ENCODE data around the gene BHLHA15.
A peak's percentile ranks its signal among the peaks of the same experiment; 100 is the strongest.

Gene BHLHA15

DNA sequence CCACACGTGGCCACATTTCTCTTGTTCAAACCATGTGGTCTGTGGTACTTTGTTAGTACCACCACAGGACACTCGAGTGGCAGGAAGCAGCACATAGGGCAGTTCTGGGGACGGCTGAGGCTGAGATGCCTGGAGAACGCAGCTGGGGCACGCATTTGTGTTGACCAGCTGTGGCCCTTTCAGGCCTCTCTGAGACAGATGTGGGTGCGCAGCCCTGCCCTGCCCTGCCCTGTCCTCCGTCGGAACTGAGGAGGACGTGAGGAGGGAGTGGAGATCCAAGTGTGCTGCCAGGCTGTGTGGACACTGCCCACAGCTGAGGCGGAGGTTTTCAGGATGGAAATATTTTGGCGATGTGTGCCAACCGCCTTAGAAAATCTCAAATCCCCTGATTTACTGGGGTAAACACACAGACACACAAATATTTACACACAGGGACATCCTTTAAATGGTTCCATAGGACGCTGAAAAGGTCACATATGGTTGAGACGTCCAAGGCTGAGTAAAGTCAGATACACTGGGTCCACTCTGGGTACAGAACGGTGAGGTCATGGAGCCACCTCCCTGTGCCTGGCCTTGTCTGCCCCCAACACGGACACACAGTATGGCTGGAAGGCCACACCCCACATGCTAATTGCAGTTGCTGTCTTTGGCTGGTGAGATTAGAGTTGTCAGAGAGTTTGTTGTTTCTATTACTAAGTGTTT is 14.8 kb downstream of the BHLHA15 start:
- DNase-seq (ENCODE audit: low spot score): no peak

DNA sequence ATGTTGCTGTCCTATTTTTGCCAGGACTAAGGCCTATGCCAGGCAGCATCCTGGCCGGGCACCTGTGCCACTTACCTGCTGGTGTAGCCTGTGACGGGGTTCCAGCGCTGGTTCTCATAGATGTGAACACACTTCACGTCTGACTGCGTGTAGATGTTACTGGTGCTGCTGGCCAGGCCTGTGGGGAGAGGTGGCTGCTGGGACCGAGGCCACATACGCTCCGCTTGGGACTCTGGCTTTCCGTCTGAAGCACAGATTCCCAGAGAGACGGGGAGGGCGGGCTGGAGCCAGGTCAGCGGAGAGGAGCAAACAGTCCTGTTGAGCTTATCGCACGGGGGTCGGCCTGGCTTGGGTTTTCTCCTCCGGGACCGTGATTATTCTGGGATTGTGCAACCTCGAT is 16.7 kb downstream of the BHLHA15 start:
- DNase-seq (ENCODE audit: low spot score): no peak

DNA sequence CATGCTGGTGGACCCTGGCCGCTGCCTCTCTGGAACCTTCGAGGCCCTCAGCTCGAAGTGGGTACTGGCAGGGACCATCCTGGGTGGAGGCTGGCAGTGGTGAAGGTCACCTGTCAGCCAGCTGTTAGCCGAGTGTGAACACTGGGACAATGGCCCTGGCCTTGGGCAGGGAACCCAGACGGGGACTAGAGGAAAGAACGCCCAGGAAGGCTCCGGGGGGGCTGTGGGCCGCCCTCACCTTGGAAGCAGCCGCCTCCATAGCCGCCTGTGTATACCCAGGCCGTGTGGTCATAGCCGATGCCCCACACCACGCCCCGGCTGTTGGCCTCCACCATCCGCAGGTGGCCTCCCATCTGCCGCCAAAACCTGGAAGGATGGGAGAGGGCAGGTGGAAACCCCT is 17.6 kb downstream of the BHLHA15 start:
- no peak for DNase-seq (ENCODE audit: low spot score)

DNA sequence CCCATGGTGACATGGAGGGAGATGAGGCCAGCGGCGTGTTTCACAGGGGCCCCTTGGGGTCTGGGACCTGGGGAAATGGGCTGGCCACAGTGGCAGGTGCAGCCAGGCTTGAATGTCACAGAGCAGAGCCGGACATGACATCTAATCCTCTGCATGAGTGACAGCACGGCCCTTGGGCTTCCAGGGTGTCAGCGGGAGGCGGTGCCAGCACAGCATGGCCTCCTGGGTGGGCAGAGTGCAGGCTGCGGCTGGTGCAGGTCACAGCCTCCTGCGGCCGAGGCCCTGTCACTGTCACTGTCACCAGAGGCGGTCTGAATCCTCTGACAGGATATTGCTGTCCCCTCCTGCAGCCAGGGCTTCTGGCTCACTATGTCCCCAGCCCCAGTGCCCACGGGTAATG is 18.2 kb downstream of the BHLHA15 start:
- DNase-seq (ENCODE audit: low spot score): no peak

DNA sequence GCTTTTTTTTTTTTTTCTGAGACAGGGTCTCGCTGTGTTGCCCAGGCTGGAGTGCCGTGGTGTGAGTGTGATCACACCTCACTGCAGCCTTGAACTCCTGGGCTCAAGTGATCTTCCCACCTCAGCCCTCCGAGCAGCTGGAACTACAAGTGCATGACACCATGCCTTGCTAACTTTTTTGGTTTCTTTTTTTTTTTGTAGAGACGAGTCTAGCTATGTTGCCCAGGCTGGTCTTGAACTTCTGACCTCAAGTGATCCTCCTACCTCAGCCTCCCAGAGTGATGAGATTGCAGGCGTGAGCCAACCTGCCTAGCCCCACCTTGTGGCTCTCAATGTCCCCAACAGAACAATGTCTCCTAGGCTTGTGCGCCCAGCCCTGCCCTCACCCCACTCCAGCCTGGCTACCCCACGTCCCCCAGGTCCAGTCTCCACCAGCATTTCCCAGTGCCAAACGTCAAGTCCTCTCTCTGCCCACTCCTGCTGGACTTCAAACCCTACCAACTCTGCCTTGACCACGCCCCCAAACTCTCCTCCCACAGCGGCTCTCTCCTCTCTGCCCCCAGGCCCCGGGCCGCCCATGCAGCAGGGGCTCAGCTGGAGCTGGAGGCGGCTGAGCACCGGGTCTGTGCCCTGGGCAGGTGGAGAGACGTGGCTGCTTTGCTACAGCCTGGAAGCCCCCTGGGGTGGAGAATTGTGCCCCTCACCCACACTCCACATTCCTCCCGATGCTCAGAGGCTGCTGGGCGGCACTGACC is 18.9 kb downstream of the BHLHA15 start:
- DNase-seq (ENCODE audit: low spot score): no peak

DNA sequence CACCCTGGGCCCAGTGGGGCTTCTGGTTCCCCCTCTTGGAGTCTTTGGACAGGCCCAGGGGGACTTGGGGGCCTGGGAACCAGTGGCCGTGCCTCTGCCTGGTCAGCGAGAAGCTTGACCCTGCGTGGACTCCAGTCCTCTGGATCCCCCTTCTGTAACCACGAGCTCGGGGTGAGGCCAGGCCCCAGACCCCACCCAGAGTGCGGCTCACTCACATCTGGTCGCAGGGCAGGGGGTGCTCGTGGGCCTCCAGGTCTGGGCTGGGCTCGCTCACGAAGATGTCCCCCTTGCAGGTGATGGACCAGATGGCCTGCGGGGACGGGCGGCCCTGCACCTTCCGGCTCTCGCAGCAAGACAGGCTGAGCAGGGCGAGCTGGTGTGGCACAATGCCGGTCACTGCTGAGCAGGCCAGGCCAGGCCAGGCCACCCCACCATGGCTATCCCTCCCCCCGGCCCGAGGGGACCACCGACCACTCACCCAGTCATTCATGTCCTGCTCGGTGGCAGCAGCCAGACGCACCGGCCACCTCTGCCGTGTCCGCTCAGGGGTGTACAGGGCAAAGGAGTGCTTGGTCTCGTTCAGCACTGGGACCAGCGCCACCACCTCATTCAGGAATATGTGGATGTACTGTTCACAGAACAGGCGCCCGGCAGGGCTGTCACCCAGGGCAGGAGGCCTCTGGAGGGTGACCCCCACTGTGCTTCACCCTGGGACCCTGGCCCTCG is 19.7 kb downstream of the BHLHA15 start:
- no peak for DNase-seq (ENCODE audit: low spot score)

DNA sequence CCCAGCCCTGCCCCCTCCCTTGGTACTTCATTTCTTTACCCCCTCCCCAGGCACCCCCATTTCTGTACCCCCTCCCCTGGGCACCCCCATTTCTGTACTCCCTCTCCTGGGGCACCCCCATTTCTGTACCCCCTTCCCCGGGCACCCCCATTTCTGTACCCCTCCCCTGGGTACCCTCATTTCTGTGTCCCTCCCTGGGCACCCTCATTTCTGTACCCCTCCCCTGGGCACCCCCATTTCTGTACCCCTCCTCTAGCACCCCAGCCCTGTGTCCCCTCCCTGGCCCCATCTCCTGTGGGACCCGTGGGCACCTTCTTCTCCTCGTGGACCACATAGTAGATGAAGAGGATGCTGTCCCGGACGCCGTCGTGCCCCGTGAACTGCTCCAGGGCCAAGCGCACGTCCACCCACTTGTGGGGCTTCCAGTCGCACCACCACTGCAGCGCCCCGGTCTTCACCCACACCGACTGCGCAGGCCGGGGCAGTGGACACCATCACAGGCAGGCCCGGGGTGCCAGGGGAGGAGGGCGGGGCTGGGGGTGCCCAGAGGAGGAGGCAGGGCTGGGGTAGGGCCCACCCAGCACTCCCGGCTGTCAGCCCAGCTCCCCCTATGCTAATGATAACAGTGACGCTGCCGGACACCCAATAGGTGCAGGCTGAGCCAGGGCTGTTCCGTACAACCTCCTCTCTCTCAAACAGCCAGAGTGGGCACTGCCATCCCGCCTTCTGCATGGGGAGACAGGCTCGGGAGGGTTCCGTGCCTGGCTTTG is 20.4 kb downstream of the BHLHA15 start:
- no peak for DNase-seq (ENCODE audit: low spot score)

DNA sequence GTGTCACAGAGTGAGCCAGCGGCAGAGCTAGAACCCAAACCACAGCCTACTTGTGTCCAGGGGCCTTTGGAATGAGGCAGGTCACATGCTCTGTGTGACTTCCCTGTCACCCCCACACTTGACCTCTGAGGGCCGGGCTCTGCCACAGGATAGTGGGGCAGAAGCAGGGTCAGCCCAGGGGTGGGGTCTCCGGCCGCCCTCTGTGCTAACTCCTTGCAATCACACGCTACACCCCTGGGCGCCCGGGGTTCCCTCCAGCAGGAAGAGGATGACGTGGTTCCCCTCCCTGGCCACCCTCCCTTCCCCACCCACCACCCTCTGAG is 21.0 kb downstream of the BHLHA15 start:
- DNase-seq (ENCODE audit: low spot score): no peak

DNA sequence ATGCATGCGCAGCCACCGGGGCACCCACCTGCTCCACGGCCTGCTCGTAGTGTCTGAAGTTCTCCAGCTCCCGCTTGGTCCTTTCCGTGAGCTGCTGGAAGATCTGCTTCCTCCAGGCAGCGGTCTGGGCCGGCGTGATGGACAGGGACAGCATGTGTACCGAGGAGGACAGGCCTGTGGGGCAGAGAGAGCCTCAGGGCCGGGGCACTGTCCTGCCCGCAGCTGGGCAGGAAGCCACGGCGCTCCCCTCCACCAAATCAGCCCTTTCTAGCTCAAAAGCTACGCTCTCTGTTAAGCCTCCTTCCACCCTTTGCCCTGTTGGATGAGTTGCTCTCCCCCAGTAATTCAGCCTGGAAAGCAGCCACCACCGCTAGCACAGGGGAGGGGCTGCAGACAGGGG is 21.6 kb downstream of the BHLHA15 start:
- DNase-seq (ENCODE audit: low spot score): no peak

DNA sequence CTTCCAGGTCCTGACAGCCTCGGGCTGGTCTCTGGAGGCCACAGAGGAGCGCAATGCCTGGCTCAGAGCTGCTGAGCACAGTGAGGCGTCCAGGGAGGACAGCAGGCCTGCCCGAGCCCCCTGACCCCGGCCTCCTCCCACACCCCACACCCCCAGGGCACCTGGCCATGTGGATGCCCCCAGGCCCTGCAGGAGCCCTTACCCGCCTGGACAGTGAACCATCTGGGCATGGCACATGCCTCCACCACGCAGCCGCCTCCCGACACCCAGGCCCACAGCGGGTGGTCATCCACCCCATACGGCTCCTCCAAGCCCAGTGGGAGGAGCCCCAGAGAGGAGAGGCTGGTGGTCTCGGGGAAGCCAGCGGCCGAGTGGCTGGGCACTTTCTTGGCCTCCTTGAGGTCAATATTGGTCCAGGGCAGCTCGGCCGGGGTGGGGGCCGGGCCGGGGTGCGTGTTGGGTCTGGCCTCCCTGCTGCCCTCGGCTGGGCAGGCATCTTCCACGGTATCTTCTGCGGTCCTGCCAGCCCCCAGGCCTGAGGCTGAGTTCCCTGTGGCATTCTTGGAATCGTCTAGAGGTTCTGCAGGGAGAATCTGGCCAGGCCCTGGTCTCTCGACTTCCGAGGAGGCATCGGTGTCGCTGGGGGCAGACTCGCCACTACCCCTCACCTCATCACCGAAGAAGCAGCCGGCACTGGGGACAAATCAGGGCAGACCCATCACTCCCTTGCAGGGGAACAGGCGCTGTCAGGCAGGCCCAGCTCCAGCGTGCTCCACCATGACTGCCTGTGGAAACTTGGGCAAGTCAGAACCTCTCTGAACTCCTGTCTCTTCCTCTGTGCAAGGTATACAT is 22.2 kb downstream of the BHLHA15 start:
- DNase-seq (ENCODE audit: low spot score): no peak

DNA sequence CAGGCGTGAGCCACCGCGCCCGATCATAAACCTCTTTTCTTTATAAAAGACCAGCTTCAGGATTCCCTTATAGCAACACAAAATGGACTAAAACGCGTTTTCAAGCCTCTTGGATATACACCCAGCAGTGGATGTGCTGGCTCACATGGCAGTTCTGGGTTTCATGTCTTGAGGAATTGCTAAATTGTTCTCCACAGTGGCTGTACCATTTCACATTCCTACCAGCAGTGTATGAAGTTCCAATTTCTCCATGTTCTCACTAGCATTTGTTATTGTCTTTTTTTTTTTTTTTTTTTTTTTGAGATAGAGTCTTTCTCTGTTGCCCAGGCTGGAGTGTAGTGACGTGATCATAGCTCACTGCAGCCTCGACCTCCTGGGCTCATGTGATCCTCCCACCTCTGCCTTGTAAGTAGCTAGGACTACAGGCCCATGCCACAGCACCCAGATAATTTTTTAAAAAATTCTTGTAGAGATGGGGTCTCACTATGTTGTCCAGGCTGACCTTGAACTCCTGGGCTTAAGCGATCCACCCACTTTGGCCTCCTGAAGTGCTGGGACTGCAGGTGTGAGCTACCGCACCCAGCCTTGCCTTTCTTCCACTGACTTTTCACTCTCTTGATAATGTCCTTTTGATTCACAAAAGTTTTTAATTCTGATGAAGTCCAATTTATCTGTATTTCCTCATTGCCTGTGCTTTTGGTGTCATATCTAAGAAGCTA is 23.3 kb downstream of the BHLHA15 start:
- no peak for DNase-seq (ENCODE audit: low spot score)

DNA sequence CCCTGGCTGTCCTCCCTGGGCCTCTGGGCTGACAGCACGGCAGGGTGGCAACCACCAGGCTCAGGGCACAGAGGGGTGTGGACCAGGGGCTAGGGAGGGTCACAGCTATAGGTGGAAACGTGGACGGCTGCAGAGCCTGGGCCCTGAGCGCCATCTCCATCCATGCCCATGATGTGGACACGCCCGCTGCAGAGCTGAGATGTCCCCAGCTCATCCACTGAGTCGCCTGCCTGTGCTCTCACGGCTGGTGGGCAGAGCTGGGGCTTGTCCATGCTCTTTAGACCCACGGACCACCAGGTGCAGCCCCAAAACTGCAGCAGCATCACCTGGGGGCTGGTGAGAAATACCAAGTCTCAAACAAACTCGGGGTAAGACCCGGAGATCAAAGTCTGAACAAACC is 24.7 kb downstream of the BHLHA15 start:
- DNase-seq (ENCODE audit: low spot score): no peak

DNA sequence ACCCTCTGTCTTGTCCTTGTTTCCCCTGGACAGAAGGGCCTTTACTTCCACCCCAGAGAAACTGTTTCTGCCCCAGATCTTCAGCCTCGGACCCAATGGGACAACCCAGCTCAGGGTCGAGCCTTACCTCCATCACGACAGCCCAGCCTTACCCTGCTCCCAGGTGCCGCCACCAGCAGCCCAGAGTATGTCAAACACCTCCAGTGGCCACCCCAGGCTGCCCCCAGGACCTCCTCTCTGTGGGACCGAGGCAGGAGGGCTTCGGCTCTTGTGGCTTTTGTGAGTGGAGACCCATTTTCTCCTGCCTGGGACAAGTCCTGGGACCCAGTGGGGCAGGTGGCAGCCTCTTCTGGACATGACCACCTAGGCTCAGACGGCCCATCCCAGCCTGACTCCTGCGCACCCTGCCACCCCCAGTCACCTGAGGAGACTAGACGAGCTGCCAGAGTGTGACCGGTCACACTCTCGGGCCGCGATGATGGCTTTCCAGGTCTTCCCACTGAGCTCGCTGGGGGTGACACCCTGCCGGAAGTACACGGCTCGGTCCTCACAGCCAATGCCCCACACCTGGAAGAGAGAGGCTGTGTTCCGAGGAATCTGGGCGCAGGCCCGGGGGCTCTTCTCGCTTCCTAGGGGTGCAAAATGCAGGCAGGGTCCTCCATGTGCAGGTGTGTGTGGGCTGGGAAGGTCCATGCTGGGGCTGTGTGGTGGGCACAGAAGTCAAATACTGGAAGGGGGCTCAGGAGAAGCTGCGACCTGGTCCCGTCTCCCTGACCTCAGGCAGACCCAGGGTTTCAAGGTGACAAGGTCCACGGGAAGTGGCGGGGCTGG is 25.3 kb downstream of the BHLHA15 start:
- no peak for DNase-seq (ENCODE audit: low spot score)

DNA sequence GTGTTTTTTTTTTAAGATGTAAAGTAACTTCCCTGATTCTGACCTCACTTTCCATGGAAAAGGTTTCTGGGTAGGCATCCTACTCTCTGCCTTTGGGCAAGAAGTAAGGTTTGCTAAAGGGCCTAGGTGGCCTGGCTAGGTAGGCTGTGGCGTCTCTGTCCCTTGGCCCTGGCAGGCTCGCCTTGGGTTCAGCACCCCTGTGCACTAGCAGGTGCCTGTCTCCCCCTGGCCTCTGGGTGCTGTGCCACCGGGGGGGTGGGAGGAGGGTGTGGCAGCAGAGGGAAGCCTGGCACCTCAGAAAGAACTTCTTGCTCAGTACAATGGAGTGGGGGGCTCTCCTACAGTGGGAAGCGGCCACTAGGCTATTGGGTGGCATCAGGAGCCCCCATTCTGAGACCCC is 26.8 kb downstream of the BHLHA15 start:
- DNase-seq (ENCODE audit: low spot score): no peak

DNA sequence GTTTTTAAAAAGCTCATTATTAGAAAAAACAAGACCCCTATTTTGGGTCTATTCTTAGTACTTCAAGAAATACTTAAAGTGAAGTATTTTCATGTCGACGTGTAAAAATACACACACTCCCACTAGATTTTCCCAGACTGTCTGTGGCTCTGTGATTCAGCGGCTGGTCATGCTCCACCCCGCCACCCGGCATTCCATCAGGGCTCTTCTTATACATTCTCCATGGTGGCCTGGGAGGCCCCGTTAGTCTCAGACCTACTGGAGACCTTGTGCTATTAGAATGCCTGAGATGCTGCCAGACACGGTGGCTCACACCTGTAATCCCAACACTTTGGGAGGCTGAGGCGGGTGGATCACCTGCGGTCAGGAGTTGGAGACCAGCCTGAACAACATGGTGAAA is 27.7 kb downstream of the BHLHA15 start:
- no peak for DNase-seq (ENCODE audit: low spot score)

DNA sequence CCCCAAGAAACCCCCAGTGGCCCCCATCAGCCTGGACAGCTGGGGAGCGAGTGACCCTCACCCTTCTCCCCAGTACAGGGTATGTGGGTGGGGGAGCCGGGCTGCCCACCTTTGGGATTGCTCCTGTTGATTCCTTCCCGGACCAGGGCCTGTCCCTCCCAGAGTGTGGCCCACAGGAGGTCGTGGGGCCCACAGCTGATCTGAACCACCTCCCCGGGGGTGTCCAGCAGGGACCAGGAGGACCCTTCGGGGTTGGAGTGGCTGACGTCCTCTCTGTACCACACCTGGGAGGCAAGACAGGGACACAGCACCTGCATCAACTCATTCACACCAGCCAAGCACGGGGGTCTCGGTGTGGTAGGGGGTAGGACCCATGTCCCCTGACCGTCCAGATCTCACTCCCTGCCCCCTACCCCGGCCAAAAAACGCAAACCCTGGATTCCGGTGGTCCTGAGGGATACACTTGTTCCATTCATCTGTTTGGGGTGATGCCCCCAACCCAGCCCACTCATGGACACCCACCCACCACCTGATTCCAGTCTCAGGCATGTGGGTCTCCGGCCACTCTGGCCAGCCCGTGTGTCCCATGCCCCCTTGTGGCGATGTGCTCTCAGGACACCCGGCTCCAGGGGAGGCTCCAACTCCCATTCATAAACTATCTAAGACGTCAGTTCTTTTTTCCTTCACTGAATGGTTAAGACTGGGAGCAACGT is 29.9 kb downstream of the BHLHA15 start:
- peak; percentile 83 for DNase-seq (ENCODE audit: low spot score)

DNA sequence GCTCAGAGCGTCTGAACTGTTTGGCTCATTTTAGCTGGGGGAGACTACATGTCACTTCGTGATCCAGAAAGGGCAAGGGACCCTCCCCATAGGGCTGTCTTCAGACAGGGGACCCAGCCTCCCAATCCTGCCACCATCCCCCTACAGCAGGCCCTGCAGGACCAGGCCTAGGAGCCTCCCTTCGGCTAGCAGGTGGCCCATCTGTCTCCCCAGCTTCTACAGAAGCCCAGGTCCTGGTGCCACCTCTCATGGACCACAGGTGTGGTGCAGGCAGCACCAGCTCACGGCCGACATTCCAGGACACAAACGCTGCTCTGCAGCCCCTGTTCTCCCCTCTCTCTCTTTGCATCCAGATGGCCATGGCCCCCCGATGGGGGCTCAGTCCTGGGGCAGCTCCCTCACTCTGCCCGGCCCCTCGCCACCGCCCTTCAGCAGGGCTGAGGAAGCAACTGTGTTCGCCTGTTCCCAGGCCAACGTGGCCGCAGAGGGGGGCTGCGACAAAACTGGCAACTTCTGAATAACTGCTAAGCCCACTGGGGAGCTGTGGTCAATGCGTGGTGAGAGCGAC is 30.5 kb downstream of the BHLHA15 start:
- DNase-seq (ENCODE audit: low spot score): peak; percentile 5

DNA sequence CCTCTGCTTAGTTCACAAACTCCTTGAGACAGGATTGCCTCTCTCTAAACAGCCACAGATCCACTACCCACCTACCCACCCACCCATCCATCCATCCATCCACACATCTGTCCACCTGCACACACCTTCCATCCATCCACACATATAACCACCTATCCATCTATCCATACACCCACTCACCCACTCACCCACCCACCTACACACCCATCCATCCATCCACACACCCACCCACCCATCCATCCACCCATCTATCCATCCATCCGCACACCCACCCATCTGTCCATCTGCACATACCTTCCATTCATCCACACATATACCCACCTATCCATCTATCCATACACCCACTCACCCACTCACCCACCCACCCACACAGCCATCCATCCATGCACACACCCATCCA is 31.1 kb downstream of the BHLHA15 start:
- no peak for DNase-seq (ENCODE audit: low spot score)

DNA sequence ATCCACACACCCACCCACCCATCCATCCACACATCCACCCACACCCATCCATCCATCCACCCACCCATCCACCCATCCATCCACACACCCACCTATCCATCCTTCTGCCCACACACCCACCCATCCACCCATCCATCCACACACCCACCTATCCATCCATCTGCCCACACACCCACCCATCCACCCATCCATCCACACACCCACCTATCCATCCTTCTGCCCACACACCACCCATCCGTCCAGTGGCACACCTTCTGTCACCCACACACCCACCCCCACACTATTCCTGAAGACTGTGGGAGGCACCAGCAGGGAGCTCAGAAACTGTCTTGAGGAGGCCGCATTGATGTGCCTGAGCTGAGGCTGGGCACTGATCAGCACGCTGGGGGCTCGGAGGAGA is 31.7 kb downstream of the BHLHA15 start:
- DNase-seq (ENCODE audit: low spot score): no peak

Measured in AG08396 (cell line).